Measurements from ENCODE around the gene CD3E.

- no peak for TF ChIP-seq CTCF (IDR thresholded peaks at IDR 0.05; ENCODE audit: extremely low read depth in 1 of 2, insufficient read depth in 1 of 2, low read depth in 1 of 2, low read length in 2 of 2)
- no peak for TF ChIP-seq POLR2AphosphoS5 (IDR thresholded peaks at IDR 0.05; ENCODE audit: insufficient read depth, low read depth, low read length)
- TF ChIP-seq POLR2A (IDR thresholded peaks at IDR 0.05; ENCODE audit: low read depth, low read length): no peak
- TF ChIP-seq MYC (IDR thresholded peaks at IDR 0.05; ENCODE audit: low read depth, low read length): no peak
- TF ChIP-seq JUN (IDR thresholded peaks at IDR 0.05; ENCODE audit: borderline replicate concordance, insufficient read depth, insufficient read length, low read depth): no peak
- no peak for TF ChIP-seq GATA2 (IDR thresholded peaks at IDR 0.05; ENCODE audit: insufficient read depth, insufficient read length, low read depth, low read length)
Observed at GRCh38 chr11:118364956-118365615, 60.6 kb downstream of the CD3E start.
